ENCODE data around the gene CLEC14A.

Gene CLEC14A

GRCh38 chr14:38205949-38206665, 49.8 kb downstream of the CLEC14A start:
- DNase-seq (ENCODE audit: low read depth), result no peak

GRCh38 chr14:38205119-38205813, 50.6 kb downstream of the CLEC14A start:
- no peak for DNase-seq (ENCODE audit: low read depth)

- DNase-seq (ENCODE audit: low read depth), result no peak
Observed at GRCh38 chr14:38204719-38205115, 51.2 kb downstream of the CLEC14A start.
